Activated CD4-positive, alpha-beta T cell treated with anti-CD3 and anti-CD28 coated beads for 1 hour (primary cell): ENCODE measurements around the gene SEMA3D.

Experiments used
- DNase-seq: peaks from one replicate; pipeline ENCODE4 v3.0.0-alpha.2; 2020

SEMA3D gene

GRCh38 chr7:85186521-85187241 lies at the start of gene SEMA3D:
Gene SEMA3D (minus strand): TSS chr7:85187056. CDS start chr7:85121891, 65,165 bp downstream.
- no peak for DNase-seq

GRCh38 chr7:85234730-85235129 lies 47.9 kb upstream of the SEMA3D start:
- DNase-seq, result no peak

GRCh38 chr7:85232068-85232467 lies 45.2 kb upstream of the SEMA3D start:
- DNase-seq, result no peak

- DNase-seq, result no peak
Measured at GRCh38 chr7:85230623-85231022, 43.8 kb upstream of the SEMA3D start.

- DNase-seq, result no peak
Measured at GRCh38 chr7:85229544-85229943, 42.7 kb upstream of the SEMA3D start.

- no peak for DNase-seq
Measured at GRCh38 chr7:85226361-85227085, 39.7 kb upstream of the SEMA3D start.

- DNase-seq, result no peak
Measured at GRCh38 chr7:85224171-85224570, 37.3 kb upstream of the SEMA3D start.

GRCh38 chr7:85222522-85222921 lies 35.7 kb upstream of the SEMA3D start:
- no peak for DNase-seq

GRCh38 chr7:85221796-85222195 lies 34.9 kb upstream of the SEMA3D start:
- DNase-seq, result no peak

- no peak for DNase-seq
Measured at GRCh38 chr7:85220651-85221050, 33.8 kb upstream of the SEMA3D start.

- DNase-seq, result no peak
Measured at GRCh38 chr7:85220023-85220422, 33.2 kb upstream of the SEMA3D start.

- no peak for DNase-seq
Measured at GRCh38 chr7:85217085-85217484, 30.2 kb upstream of the SEMA3D start.

GRCh38 chr7:85215098-85215497 lies 28.2 kb upstream of the SEMA3D start:
- no peak for DNase-seq

GRCh38 chr7:85213500-85213899 lies 26.6 kb upstream of the SEMA3D start:
- DNase-seq, result no peak

- no peak for DNase-seq
Measured at GRCh38 chr7:85205754-85206153, 18.9 kb upstream of the SEMA3D start.

GRCh38 chr7:85204496-85204895 lies 17.6 kb upstream of the SEMA3D start:
- DNase-seq, result no peak

GRCh38 chr7:85204061-85204460 lies 17.2 kb upstream of the SEMA3D start:
- DNase-seq, result no peak

- no peak for DNase-seq
Measured at GRCh38 chr7:85201209-85201608, 14.4 kb upstream of the SEMA3D start.

- DNase-seq, result no peak
Measured at GRCh38 chr7:85196696-85197095, 9.8 kb upstream of the SEMA3D start.

GRCh38 chr7:85191383-85191782 lies 4.5 kb upstream of the SEMA3D start:
- no peak for DNase-seq

GRCh38 chr7:85186083-85186520 lies 754 bp downstream of the SEMA3D start:
- DNase-seq, result no peak

GRCh38 chr7:85185424-85186082 lies 1.3 kb downstream of the SEMA3D start:
- DNase-seq, result no peak

GRCh38 chr7:85184599-85185423 lies 2.0 kb downstream of the SEMA3D start:
- DNase-seq, result no peak
